HEK293T (cell line): ENCODE data around the gene ZNF516.

Experiments used
- CTCF ChIA-PET: fragments of 350-600 bp; formaldehyde crosslinking; extraction: SDS; loops from one replicate; lab custom pipeline; 2021; ENCODE audit warnings: antibody characterized with exemption, inconsistent platforms; lab: Yijun Ruan, JAX
- POLR2A ChIA-PET: fragments of 350-600 bp; formaldehyde crosslinking; extraction: SDS; loops from one replicate; lab custom pipeline; 2020; ENCODE audit warnings: antibody characterized with exemption, inconsistent platforms; lab: Yijun Ruan, JAX
- DNase-seq: peaks from one replicate; pipeline ENCODE4 v3.0.0; 2012; ENCODE audit warnings: mixed read lengths; ENCODE audit errors: extremely low spot score
- ARNT ChIP-seq: fragments of 450-650 bp; IDR thresholded peaks from 2 replicates; pipeline ENCODE4 v1.6.1; 2017; ENCODE audit warnings: mild to moderate bottlenecking
- BHLHE40 ChIP-seq: fragments of 450-650 bp; IDR thresholded peaks from 2 replicates; pipeline ENCODE4 v1.6.1; 2016; ENCODE audit warnings: mild to moderate bottlenecking, moderate library complexity, borderline replicate concordance
- CTBP1 ChIP-seq: fragments of 450-650 bp; IDR thresholded peaks from 2 replicates; pipeline ENCODE4 v1.6.1; 2016; ENCODE audit warnings: borderline replicate concordance
- ELF4 ChIP-seq: fragments of 450-650 bp; IDR thresholded peaks from 2 replicates; pipeline ENCODE4 v1.6.1; 2017; ENCODE audit warnings: antibody characterized with exemption
- FOXA1 ChIP-seq: fragments of 450-650 bp; IDR thresholded peaks from 2 replicates; pipeline ENCODE4 v1.6.1; 2016; ENCODE audit warnings: mild to moderate bottlenecking
- FOXK2 ChIP-seq: fragments of 450-650 bp; IDR thresholded peaks from 2 replicates; pipeline ENCODE4 v1.6.1; 2016; ENCODE audit warnings: mild to moderate bottlenecking
- FOXM1 ChIP-seq: fragments of 450-650 bp; IDR thresholded peaks from 2 replicates; pipeline ENCODE4 v1.6.1; 2017; ENCODE audit warnings: mild to moderate bottlenecking, borderline replicate concordance
- HDGF ChIP-seq: fragments of 450-650 bp; IDR thresholded peaks from 2 replicates; pipeline ENCODE4 v1.6.1; 2017; ENCODE audit warnings: antibody characterized with exemption, borderline replicate concordance
- L3MBTL2 ChIP-seq: fragments of 450-650 bp; conservative IDR thresholded peaks from 2 replicates; pipeline ENCODE4 v1.6.1; 2016; ENCODE audit warnings: mild to moderate bottlenecking
- LEF1 ChIP-seq: fragments of 450-650 bp; IDR thresholded peaks from 2 replicates; pipeline ENCODE4 v1.6.1; 2017; ENCODE audit warnings: mild to moderate bottlenecking, borderline replicate concordance
- NFRKB ChIP-seq: fragments of 450-650 bp; IDR thresholded peaks from 2 replicates; pipeline ENCODE4 v1.6.1; 2016; ENCODE audit warnings: mild to moderate bottlenecking, moderate library complexity
- PKNOX1 ChIP-seq: fragments of 450-650 bp; IDR thresholded peaks from 2 replicates; pipeline ENCODE4 v1.6.1; 2016
- SP1 ChIP-seq: fragments of 450-650 bp; IDR thresholded peaks from 2 replicates; pipeline ENCODE4 v1.6.1; 2017
- SUZ12 ChIP-seq: fragments of 450-650 bp; IDR thresholded peaks from 2 replicates; pipeline ENCODE4 v1.6.1; 2016; ENCODE audit warnings: mild to moderate bottlenecking
- TARDBP ChIP-seq: fragments of 450-650 bp; IDR thresholded peaks from 2 replicates; pipeline ENCODE4 v1.6.1; 2016
- ZNF384 ChIP-seq: fragments of 450-650 bp; IDR thresholded peaks from 2 replicates; pipeline ENCODE4 v1.6.1; 2016

The ZNF516 gene

DNA sequence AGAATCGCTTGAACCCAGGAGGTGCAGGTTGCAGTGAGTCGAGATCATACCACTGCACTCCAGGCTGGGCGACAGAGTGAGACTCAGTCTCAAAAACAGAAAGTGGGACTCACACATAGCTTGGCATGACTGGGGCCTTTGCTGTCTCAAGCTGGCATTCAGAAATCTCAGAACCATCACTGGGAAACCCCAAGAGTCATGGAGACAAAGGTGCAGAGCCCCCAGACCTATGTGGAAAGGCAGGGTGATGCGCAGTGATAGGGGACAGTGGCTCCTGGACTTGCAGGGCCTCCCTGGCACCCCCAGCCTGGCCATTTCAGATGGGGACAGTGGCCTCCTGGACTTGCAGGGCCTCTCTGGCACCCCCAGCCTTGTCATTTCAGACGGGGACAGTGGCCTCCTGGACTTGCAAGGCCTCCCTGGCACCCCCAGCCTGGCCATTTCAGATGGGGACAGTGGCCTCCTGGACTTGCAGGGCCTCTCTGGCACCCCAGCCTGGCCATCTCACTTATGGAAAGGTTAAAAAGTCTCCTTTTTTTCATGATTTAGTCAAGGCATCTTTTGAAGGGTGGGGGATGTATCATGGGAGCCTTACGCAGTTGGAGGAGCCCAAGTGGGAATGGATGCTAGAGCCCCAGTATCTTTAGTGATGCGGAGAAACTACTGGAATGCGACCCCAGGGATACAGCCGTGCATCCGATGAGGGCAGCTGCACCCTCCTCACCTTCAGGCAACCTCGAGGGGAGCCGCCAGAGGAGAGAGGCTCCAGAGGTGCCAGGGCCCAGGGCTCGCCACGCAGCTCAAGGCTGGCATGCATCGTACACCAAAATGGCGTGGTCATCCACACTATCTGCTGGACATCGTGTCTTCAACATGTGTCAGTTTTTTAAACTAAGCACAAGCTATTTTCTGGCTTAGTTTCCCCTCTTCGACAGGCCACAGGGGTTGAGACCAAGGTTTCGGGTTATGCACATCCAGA, 30.5 kb downstream of the ZNF516 start:
- no peak for DNase-seq
- ChIA-PET POLR2A (no interaction called here), CTCF (no interaction called here)
- no peak for TF ChIP-seq NFRKB
- no peak for TF ChIP-seq SP1
- TF ChIP-seq LEF1, result no peak
- TF ChIP-seq PKNOX1, result no peak
- no peak for TF ChIP-seq HDGF
- no peak for TF ChIP-seq FOXM1
- no peak for TF ChIP-seq ARNT

DNA sequence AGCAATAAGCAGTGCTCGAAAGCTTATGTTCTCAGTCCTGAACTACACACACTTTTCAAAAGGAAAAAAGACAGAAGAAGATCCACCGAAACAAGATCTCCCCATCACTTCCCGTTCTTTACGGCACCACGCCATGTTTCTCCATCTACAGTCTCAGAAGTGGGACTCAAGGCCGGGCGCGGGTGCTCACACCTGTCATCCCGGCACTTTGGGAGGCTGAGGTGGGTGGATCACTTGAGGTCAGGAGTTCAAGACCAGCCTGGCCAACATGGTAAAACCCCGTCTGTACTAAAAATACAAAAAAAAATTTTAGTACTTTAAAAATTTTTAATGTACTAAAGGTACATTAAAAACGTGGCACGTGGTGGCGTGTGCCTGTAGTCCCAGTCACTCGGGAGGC, 31.2 kb downstream of the ZNF516 start:
- TF ChIP-seq ZNF384, result no peak
- TF ChIP-seq FOXA1, result no peak
- TF ChIP-seq TARDBP, result no peak
- no peak for TF ChIP-seq SP1
- TF ChIP-seq BHLHE40, result no peak
- no peak for TF ChIP-seq NFRKB
- no peak for TF ChIP-seq CTBP1
- TF ChIP-seq ELF4, result no peak
- no peak for TF ChIP-seq LEF1
- TF ChIP-seq FOXK2, result no peak
- no peak for TF ChIP-seq FOXM1
- TF ChIP-seq PKNOX1, result no peak
- no peak for TF ChIP-seq SUZ12
- TF ChIP-seq L3MBTL2, result no peak
- no peak for DNase-seq
- CTCF ChIA-PET, result no interaction called here
- POLR2A ChIA-PET, result no interaction called here

DNA sequence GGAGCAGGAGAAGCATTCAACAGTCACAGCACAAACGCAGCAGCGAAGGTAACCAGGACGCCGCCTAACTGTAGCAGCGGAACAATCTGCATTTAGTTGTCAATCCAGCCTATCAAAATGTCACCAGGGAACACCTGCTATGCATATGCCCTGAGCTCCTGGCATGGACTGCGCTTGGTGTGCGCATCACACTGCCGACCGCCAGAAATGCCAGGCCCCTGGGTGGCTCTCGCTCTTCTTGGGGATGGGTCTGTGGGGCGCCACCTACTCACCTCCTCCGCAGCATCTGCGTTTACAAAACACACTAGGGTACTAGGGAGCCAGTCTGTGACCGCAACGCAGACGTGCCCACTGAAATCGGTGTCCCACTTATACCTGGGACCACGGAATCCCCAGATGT, 31.7 kb downstream of the ZNF516 start:
- CTCF ChIA-PET, result no interaction called here
- POLR2A ChIA-PET, result no interaction called here
- no peak for DNase-seq
- no peak for TF ChIP-seq FOXK2
- no peak for TF ChIP-seq FOXA1
- no peak for TF ChIP-seq ZNF384
- no peak for TF ChIP-seq FOXM1
- TF ChIP-seq LEF1, result no peak
- no peak for TF ChIP-seq CTBP1
- no peak for TF ChIP-seq L3MBTL2
- no peak for TF ChIP-seq NFRKB
- TF ChIP-seq HDGF, result no peak
- TF ChIP-seq BHLHE40, result no peak
- TF ChIP-seq PKNOX1, result no peak
- no peak for TF ChIP-seq ARNT
- no peak for TF ChIP-seq ELF4

GRCh38 chr18:76462326-76462694, 32.7 kb downstream of the ZNF516 start:
- POLR2A ChIA-PET, result no interaction called here
- CTCF ChIA-PET, result no interaction called here
- DNase-seq, result no peak
- TF ChIP-seq ELF4 (no peak), CTBP1 (no peak), FOXA1 (no peak), L3MBTL2 (no peak), SUZ12 (no peak), FOXM1 (no peak), BHLHE40 (no peak), FOXK2 (no peak), ZNF384 (no peak), PKNOX1 (no peak), SP1 (no peak), ARNT (no peak), TARDBP (no peak), HDGF (no peak), NFRKB (no peak), LEF1 (no peak)

- TF ChIP-seq ZNF384 (no peak), FOXM1 (no peak), NFRKB (no peak), LEF1 (no peak), PKNOX1 (no peak)
- POLR2A ChIA-PET, result no interaction called here
- CTCF ChIA-PET, result no interaction called here
- no peak for DNase-seq
These were observed 33.2 kb downstream of the ZNF516 start for GRCh38 chr18:76461692-76462325.
